ENCODE data around the gene RABGGTA. TPM values are rescaled to one million over a fixed set of nuclear protein-coding genes. Genes with fewer than 3 reads are reported as not detected.

RABGGTA gene
- total and polyA plus RNA-seq, 9 donors: 7.9 to 48.3 (median 23.1) TPM

- peak overlapping the region; percentile 93 for H3K4me3 ChIP-seq
- no peaks in the 10 kb centered on the region for H3K9me3 ChIP-seq
- intact Hi-C loops (cut with DNase I): loop anchor here in 1 of 4 donors (5.0 kb wide), 1 partner anchor 57 kb away; the partner anchor contains the start of gene TINF2
- TF ChIP-seq EP300 (IDR thresholded peaks at IDR 0.05): no peak
- TF ChIP-seq CTCF (IDR thresholded peaks at IDR 0.05): no peak
- TF ChIP-seq POLR2A (IDR thresholded peaks at IDR 0.05): no peak
- no peaks in the 10 kb centered on the region for H3K27me3 ChIP-seq
- H3K36me3 ChIP-seq: no peaks in the 10 kb centered on the region
- WGBS, 3 donors: 52 to 57% (median 56%) methylated on average over 7 of the region's 7 CpGs
- H3K27ac ChIP-seq: no peak overlapping the region
- H3K4me1 ChIP-seq (ENCODE audit: insufficient read depth): peaks cover 6% of the 10 kb centered on the region
- DNase-seq: no peak
Observed at GRCh38 chr14:24298892-24299254, 27.5 kb upstream of the RABGGTA start.

GRCh38 chr14:24297190-24297964, 26.0 kb upstream of the RABGGTA start:
- 57 to 63% (median 57%) methylated on average over 5 of the region's 5 CpGs for WGBS, 3 donors
- Histone ChIP-seq H3K27ac (no peak overlapping the region), H3K9me3 (no peaks in the 10 kb centered on the region), H3K36me3 (no peaks in the 10 kb centered on the region), H3K4me1 (ENCODE audit: insufficient read depth) (peaks cover 6% of the 10 kb centered on the region), H3K4me3 (no peak overlapping the region), H3K27me3 (no peaks in the 10 kb centered on the region)
- DNase-seq: no peak
- intact Hi-C loops (cut with DNase I): loop anchor here in 1 of 4 donors (5.0 kb wide), 1 partner anchor 55 kb away; the partner anchor contains the start of gene TINF2
- TF ChIP-seq POLR2A (IDR thresholded peaks at IDR 0.05) (no peak), EP300 (IDR thresholded peaks at IDR 0.05) (no peak), CTCF (IDR thresholded peaks at IDR 0.05) (no peak)

GRCh38 chr14:24296341-24297157, 25.2 kb upstream of the RABGGTA start:
- H3K27ac ChIP-seq: no peak overlapping the region
- no peak overlapping the region for H3K4me3 ChIP-seq
- H3K27me3 ChIP-seq: no peaks in the 10 kb centered on the region
- 62 to 63% (median 63%) methylated on average over 12 of the region's 12 CpGs for WGBS, 3 donors
- H3K36me3 ChIP-seq: no peaks in the 10 kb centered on the region
- intact Hi-C loops (cut with DNase I): loop anchor here in 1 of 4 donors (5.0 kb wide), 1 partner anchor 54 kb away; the partner anchor contains the start of gene TINF2
- DNase-seq: peak; percentile 27 to 60 (median 43)
- H3K4me1 ChIP-seq (ENCODE audit: insufficient read depth): peaks cover 6% of the 10 kb centered on the region
- TF ChIP-seq CTCF (IDR thresholded peaks at IDR 0.05): no peak
- no peaks in the 10 kb centered on the region for H3K9me3 ChIP-seq

- intact Hi-C loops (cut with DNase I): no loop called here
- Histone ChIP-seq H3K9me3 (no peaks in the 10 kb centered on the region), H3K27me3 (no peaks in the 10 kb centered on the region), H3K27ac (no peak overlapping the region), H3K4me1 (ENCODE audit: insufficient read depth) (no peaks in the 10 kb centered on the region), H3K36me3 (no peaks in the 10 kb centered on the region), H3K4me3 (no peak overlapping the region)
- TF ChIP-seq EP300 (IDR thresholded peaks at IDR 0.05) (no peak), CTCF (IDR thresholded peaks at IDR 0.05) (no peak), POLR2A (IDR thresholded peaks at IDR 0.05) (no peak)
- 92 to 100% (median 96%) methylated on average over 2 of the region's 2 CpGs for WGBS, 3 donors
- no peak for DNase-seq
Observed at GRCh38 chr14:24293525-24293924, 22.1 kb upstream of the RABGGTA start.

Measured in ovary (tissue), 9 donors.